ENCODE measurements around the gene COL5A1.

DNA sequence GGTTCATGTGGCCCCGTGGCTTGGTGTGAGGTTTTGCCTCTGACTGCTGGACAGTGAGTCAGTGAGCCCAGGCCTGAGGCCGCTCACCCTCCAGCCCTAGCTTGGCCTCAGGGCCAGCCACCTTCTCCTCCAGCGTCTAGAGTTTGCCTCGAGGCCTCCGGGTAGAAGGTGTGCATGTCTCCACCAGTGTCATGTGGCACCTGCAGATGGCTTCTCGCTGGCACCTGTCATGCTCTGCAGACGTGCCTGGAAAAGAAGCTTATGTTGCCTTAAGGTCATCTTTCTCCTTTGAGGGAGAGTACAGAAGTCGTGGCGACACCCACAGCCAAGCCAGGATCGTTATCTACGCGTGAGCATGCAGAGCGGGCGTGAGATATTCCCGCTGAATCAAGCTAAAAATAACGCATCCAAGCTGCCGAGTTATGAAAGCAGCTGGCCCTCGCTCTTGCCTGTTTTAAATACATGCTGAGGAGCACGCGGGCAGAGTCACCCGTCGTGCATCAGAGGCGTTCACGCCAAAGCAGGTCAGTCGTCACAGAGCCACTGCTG is 159.3 kb downstream of the COL5A1 start:
- TF ChIP-seq, protein P1, sequence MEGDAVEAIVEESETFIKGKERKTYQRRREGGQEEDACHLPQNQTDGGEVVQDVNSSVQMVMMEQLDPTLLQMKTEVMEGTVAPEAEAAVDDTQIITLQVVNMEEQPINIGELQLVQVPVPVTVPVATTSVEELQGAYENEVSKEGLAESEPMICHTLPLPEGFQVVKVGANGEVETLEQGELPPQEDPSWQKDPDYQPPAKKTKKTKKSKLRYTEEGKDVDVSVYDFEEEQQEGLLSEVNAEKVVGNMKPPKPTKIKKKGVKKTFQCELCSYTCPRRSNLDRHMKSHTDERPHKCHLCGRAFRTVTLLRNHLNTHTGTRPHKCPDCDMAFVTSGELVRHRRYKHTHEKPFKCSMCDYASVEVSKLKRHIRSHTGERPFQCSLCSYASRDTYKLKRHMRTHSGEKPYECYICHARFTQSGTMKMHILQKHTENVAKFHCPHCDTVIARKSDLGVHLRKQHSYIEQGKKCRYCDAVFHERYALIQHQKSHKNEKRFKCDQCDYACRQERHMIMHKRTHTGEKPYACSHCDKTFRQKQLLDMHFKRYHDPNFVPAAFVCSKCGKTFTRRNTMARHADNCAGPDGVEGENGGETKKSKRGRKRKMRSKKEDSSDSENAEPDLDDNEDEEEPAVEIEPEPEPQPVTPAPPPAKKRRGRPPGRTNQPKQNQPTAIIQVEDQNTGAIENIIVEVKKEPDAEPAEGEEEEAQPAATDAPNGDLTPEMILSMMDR (IDR thresholded peaks at IDR 0.05), result no peak
- TF ChIP-seq POLR2A (IDR thresholded peaks at IDR 0.05), result no peak
